Hindlimb muscle (tissue), 1 donor: Measurements from ENCODE around the gene PSD4. TPM values are rescaled to one million over a fixed set of nuclear protein-coding genes. Genes with fewer than 3 reads are reported as not detected.

Experiments used
- DNase-seq: peaks from one replicate; pipeline ENCODE4 v3.0.0-alpha.2; 2013
- polyA plus RNA-seq: library from polyadenylated mRNA; unstranded; fragments of 120-200 nt; gene quantifications from one replicate; pipeline ENCODE4 v1.2.1, GENCODE V29; 2013; ENCODE audit not compliant: insufficient read length

The PSD4 gene
- polyA plus RNA-seq, 1 donor, result 1.6 TPM

- no peak for DNase-seq
Observed at GRCh38 chr2:113142290-113142689, 31.5 kb upstream of the PSD4 start.

DNA sequence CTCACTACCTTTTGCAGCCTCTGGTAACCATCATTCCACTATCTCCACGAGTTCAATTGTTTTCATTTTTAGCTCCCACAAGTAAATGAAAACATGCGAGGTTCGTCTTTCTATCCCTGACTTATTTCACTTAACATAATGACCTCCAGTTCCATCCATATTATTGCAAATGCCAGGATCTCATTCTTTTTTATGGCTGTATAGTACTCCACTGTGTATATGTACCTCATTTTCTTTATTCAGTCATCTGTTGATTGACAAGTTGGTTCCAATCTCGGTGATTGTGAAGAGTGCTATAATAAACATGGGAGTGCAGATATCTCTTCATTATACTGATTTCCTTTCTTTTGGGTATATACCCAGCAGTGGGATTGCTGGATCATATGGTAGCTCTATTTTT is 29.5 kb upstream of the PSD4 start:
- DNase-seq, result no peak

- no peak for DNase-seq
Observed at GRCh38 chr2:113148606-113149552, 24.9 kb upstream of the PSD4 start.

GRCh38 chr2:113149553-113150257 is 24.1 kb upstream of the PSD4 start:
- DNase-seq, result no peak

DNA sequence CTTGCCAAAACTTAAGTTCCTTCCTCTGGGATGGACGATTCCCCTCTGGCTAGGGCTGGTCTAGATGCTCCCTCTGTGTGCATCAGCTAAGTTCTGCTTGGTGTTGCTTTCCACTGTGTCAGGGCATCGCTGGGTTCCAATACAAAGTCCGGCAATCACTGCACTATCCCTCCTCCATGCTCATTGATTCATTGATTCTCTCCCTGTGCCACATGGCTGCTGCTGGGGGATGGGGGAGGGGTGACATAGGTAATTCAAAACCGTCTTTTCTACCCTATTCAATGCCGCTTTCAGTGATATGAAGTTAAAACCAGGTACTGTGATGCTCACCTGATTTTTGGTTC is 23.5 kb upstream of the PSD4 start:
- no peak for DNase-seq

DNA sequence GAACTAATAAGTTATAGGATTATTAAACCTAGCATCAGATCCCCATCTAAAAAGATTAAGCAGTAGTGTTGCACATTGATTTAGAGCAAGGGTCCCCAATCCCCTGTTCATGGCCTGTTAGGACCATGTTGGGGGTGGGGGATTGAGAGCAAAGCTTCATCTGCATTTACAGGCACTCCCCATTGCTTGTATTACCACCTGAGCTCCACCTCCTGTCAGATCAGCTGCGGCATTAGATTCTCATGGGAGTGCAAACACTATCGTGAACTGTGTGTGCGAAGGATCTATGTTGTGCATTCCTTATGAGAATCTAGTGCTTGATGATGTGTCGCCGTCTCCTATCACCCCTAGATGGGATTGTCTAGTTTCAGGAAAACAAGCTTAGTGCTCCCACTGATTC is 18.4 kb upstream of the PSD4 start:
- DNase-seq, result no peak

- DNase-seq, result no peak
Observed at GRCh38 chr2:113156278-113157117, 17.3 kb upstream of the PSD4 start.

DNA sequence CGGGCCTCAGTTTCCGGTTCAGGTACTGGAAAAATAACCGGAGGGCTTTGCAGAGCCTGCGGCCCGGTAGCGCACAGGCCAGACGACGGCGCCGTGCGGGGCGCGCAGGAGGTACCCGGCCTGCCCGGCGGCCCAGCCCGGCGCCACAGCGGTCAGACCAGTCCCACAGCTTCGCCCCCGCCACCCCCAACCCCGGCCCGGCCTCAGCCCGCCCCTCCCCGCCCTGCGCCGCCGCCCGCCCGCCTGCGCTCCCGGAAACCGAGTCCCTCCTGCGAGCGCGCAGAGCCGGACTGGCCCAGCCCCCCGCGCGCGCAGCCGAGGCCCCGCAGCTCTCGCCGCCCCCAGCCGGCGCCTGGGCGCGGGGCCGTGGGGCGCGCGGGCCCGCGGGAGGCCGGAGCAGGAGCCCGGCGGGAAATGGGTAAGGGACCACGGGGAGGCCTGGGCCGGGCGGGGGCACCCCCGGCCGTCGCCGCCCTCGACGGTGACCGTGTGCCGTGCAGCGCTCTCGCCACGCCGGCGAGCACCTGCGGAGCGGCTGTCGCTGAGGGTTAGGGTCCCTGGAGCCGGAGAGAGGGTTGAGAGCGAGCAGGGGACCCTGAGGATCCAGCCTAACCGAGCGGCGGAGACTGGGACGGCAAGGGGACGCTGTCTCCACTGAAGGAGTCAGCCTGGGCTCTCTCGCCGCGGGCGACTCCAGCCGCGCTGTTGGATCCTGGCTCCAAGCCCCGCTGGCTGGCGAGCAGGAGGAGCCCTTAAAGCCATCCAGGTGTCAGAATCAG is 16.5 kb upstream of the PSD4 start:
- no peak for DNase-seq

DNA sequence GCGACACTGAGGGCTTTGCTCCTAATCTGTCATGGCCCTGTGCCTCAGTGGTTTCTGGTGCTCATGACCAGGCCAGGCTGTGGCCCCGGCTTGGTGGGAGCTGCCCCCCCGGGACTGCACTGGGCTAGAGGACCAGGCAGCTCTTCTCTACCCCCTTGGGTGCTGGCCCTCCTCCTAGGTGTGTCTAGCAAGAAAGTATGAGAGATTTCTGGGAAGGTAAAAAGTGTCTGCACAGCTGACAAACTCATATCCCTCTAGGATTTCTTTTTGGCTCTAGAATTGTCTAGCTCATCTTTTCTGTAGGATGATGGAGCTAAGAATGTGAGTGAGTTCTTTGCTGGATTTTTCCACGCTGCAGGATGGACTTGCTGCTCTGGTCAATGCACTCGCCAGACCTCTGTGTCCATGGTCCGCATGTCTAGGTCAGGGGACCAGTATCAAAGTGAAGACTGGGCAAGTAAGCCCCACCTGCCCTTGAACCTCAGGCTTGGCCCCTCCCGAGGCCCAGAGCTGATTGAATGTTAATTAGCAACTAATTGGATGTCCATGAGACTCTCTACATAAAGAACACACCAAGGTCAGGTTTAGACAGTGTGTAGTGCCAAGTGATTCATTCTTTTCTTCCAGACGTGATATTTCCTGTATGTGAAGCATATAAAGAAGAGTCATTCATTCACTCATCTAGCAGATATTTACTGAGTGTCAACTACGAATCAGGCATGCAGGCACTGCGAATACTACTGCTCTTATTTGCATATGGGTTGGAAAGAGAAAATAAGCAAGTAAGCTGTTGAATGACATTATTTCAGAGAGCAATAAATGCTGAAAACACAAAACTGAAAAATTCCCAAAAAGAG is 15.6 kb upstream of the PSD4 start:
- DNase-seq, result no peak

DNA sequence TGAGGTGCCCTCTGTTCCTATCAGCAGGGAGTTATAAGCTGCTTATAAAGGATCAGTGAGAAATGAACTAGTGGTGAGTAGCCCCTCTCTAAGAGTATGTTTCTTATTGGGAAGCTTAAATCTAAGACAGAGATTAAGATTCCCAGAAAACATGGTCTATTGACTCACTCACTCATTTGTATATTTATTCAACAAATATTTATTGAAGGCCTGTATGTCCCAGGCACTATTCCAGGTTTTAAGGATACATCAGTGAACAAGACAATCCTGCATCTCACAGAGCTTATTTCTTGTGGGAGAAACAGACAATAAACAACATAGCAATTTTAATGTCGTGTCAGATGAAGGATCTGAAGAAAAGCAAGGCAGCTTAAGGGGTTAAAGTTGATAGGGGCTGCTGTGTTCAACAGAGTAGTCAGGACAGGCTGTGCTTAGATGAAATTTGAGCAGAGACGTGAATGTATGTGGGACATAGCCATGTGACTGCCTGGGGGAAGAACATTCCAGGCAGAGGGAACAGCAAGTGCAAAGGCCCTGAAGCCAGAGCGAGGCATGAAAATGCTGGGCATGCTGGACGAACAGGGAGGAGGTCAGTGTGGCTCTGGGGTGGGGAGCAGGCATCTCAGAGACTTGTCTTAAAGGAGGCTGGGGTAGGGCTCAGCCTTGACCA is 14.8 kb upstream of the PSD4 start:
- no peak for DNase-seq

DNA sequence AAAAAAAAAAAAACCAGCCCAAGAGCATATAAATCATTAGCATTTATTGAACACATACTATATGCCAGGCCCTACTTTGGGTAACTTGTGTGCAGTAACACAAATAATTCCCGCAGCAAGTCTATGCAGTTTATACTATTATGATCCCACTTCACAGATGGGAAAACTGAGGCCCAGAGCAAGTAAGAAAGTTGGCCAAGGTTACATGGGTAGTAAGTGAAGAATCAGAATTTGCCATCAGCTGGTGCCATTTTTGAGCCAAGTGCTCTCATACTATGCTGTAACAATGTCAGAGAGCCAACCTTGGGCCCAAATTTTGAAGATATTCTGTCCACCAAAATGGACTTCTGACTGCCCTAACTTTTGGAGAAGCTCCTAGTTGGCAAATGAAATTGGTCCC is 13.5 kb upstream of the PSD4 start:
- no peak for DNase-seq

DNA sequence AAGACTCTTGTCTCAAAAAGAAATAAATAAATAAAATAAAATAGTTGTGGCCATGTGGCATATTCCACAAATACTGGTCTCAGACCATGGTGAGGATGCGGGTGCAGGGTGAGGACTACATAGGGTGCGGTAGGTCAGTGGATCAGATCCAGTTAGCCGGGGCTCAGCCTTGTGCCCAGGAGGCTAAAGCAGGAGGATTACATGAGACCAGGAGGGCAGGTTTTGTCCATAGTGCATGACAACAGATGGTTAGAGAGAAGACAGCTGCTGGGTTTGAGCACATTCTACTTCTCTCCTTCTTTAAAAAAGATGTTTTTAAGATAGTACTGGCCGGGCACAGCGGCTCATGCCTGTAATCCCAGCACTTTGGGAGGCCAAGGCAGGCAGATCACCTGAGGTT is 12.8 kb upstream of the PSD4 start:
- DNase-seq, result no peak

- DNase-seq, result no peak
Observed at GRCh38 chr2:113162173-113162572, 11.6 kb upstream of the PSD4 start.

DNA sequence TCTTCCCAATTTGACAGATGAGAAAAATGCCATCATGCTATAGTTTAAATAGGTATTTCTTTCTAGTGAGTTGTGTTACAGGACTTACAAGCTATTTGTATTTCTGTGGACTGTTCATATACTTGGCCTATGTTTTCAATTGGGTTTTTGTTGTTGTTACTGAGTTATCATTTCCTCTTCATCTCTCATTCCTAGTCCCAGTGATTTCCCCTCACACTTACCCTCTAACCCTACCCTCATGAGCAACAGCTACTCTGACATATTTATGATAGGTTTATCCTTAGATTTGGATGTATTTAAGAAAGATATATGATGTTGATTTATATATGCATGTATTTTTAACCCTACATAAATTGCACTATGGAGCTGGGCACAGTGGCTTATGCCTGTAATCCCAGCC is 10.9 kb upstream of the PSD4 start:
- DNase-seq, result no peak

- no peak for DNase-seq
Observed at GRCh38 chr2:113164215-113164929, 9.4 kb upstream of the PSD4 start.

DNA sequence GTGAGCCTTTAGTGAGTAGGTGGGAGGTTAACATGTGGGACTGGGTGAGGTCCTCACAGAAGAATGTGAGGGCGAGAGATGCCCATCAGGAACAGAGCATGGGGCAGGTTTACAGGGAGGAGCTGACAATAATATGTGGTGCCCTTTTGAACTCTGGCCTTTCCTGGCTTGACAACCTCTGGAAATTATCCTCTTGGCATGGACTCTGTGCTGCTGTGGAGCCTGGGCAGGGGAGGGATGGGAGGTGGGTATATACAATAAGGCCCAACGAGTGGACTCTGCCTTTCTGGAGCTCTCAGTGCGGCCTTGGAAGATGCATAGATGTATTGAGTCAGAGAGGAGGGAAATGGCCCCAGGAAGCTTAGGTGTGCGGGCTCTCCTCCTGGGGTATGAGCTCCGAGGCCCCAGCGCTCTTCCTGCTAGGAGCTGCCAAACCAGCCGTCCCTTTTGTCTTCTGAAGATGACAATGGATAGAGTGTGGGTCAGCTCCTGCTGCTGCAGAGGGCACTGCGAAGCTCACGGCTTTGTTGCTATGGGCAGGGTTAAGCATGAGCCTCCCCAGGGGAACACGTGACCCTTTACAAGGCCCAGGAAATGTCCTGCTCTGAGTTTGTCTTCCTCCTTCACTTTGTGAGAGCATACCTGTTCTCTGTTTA is 8.7 kb upstream of the PSD4 start:
- no peak for DNase-seq

DNA sequence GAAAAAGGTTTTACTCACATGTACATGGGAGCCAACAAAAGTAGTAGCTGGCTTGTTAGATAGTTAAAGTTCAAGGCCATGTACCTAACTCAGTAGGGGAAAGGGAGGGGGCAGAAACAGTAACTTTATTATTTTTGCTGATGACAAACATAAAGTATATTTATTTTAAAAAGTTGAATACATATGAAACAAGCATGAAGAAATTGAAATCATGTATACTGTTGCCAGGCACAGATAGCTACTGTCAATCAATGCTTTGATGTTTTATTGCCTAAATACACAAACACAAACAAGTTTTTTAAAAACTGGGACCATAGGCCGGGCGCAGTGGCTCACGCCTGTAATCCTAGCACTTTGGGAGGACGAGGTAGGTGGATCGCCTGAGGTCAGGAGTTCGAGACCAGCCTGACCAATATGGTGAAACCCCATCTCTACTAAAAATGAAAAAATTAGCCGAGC is 7.6 kb upstream of the PSD4 start:
- no peak for DNase-seq

GRCh38 chr2:113167115-113167932 is 6.4 kb upstream of the PSD4 start:
- DNase-seq, result no peak

DNA sequence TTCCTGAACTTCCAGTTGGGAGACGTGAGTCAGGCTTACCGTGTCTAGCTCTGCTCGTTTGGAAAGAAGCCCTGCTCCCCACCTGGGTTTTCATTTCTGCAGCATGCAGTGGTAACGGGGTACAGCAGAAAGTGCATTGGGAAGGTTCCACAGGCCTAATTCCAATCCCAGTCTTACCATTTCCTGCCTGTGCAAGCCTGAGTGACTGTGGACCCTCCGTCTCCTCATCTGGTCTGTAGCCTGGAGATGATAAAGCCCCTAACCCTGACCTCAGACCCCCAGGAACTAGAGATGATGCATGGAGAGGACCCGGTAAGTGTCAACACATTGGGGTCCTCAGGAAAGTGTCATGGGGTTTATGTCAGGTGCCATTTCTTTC is 5.8 kb upstream of the PSD4 start:
- DNase-seq, result no peak
